NCI-H187 treated with DMSO at 0.1 percent for 48 hours (cell line): ENCODE results near the gene CALHM1.
A peak's percentile ranks its signal among the peaks of the same experiment; 100 is the strongest.
"Not testable (repeated sequence)": the region's sequence is repeated elsewhere in the genome, so short reads cannot be mapped to it uniquely, and the experiment has no call there.

Experiments
- DNase-seq: peaks from one replicate; lab custom pipeline; 2025; lab: John Stamatoyannopoulos, UW

CALHM1 gene

GRCh38 chr10:103458720-103459119 lies at the start of gene CALHM1:
Gene CALHM1, minus strand, starts transcription at chr10:103458900. Its CDS starts 149 bp downstream, at chr10:103458751.
- DNase-seq, result no peak

- DNase-seq, result peak; percentile 57
These were observed 48.8 kb upstream of the CALHM1 start for GRCh38 chr10:103507235-103508191.

- DNase-seq, result no peak
These were observed 47.4 kb upstream of the CALHM1 start for GRCh38 chr10:103506061-103506460.

GRCh38 chr10:103504181-103504783 lies 45.6 kb upstream of the CALHM1 start:
- DNase-seq, result no peak

GRCh38 chr10:103503777-103504176 lies 45.1 kb upstream of the CALHM1 start:
- DNase-seq, result not testable (repeated sequence)

- DNase-seq, result no peak
These were observed 44.4 kb upstream of the CALHM1 start for GRCh38 chr10:103502849-103503660.

GRCh38 chr10:103501186-103501585 lies 42.5 kb upstream of the CALHM1 start:
- DNase-seq, result no peak

- DNase-seq, result no peak
These were observed 41.8 kb upstream of the CALHM1 start for GRCh38 chr10:103500481-103500880.

- DNase-seq, result no peak
These were observed 41.2 kb upstream of the CALHM1 start for GRCh38 chr10:103499881-103500280.

- DNase-seq, result peak; percentile 57
These were observed 40.4 kb upstream of the CALHM1 start for GRCh38 chr10:103498936-103499638.

- no peak for DNase-seq
These were observed 38.6 kb upstream of the CALHM1 start for GRCh38 chr10:103497161-103497915.

GRCh38 chr10:103495321-103495720 lies 36.6 kb upstream of the CALHM1 start:
- no peak for DNase-seq

- no peak for DNase-seq
These were observed 35.5 kb upstream of the CALHM1 start for GRCh38 chr10:103493916-103494877.

GRCh38 chr10:103493362-103493915 lies 34.7 kb upstream of the CALHM1 start, which contains the start of gene NEURL1:
Gene NEURL1, plus strand, starts transcription at chr10:103493705. Its CDS starts 683 bp downstream, at chr10:103494388.
- no peak for DNase-seq

GRCh38 chr10:103492655-103493261 lies 34.1 kb upstream of the CALHM1 start:
- no peak for DNase-seq

- no peak for DNase-seq
These were observed 33.1 kb upstream of the CALHM1 start for GRCh38 chr10:103491729-103492364.

- DNase-seq, result no peak
These were observed 32.2 kb upstream of the CALHM1 start for GRCh38 chr10:103490986-103491314.

GRCh38 chr10:103487410-103487708 lies 28.7 kb upstream of the CALHM1 start:
- no peak for DNase-seq
